ENCODE measurements around the gene ITPK1.

ITPK1 gene

GRCh38 chr14:93029417-93029816 lies 86.3 kb downstream of the ITPK1 start:
- H3K4me3 ChIP-seq (ENCODE audit: low read length) = no peak overlapping the region
- H3K4me1 ChIP-seq (ENCODE audit: insufficient read depth, low read length) = peaks cover 26% of the 10 kb centered on the region
- 92% methylated on average over 5 of the region's 5 CpGs for WGBS
- H3K36me3 ChIP-seq (ENCODE audit: insufficient read depth, low read length) = no peaks in the 10 kb centered on the region
- no peak overlapping the region for H3K9ac ChIP-seq (ENCODE audit: low read depth, low read length)
- no peaks in the 10 kb centered on the region for H3K27me3 ChIP-seq (ENCODE audit: insufficient read depth, low read length)
- no peaks in the 10 kb centered on the region for H3K9me3 ChIP-seq (ENCODE audit: insufficient read depth, low read depth, low read length)
- H3K27ac ChIP-seq (ENCODE audit: low read depth, low read length) = no peak overlapping the region

GRCh38 chr14:93028724-93029076 lies 87.0 kb downstream of the ITPK1 start:
- Histone ChIP-seq H3K9me3 (ENCODE audit: insufficient read depth, low read depth, low read length) (no peaks in the 10 kb centered on the region), H3K27me3 (ENCODE audit: insufficient read depth, low read length) (no peaks in the 10 kb centered on the region), H3K27ac (ENCODE audit: low read depth, low read length) (no peak overlapping the region), H3K36me3 (ENCODE audit: insufficient read depth, low read length) (no peaks in the 10 kb centered on the region), H3K9ac (ENCODE audit: low read depth, low read length) (no peak overlapping the region), H3K4me1 (ENCODE audit: insufficient read depth, low read length) (peaks cover 28% of the 10 kb centered on the region), H3K4me3 (ENCODE audit: low read length) (no peak overlapping the region)
- WGBS = 92% methylated on average over 9 of the region's 9 CpGs

GRCh38 chr14:93027810-93028723 lies 87.7 kb downstream of the ITPK1 start:
- Histone ChIP-seq H3K27me3 (ENCODE audit: insufficient read depth, low read length) (no peaks in the 10 kb centered on the region), H3K27ac (ENCODE audit: low read depth, low read length) (no peak overlapping the region), H3K36me3 (ENCODE audit: insufficient read depth, low read length) (no peaks in the 10 kb centered on the region), H3K9ac (ENCODE audit: low read depth, low read length) (no peak overlapping the region), H3K9me3 (ENCODE audit: insufficient read depth, low read depth, low read length) (no peaks in the 10 kb centered on the region), H3K4me1 (ENCODE audit: insufficient read depth, low read length) (peaks cover 21% of the 10 kb centered on the region), H3K4me3 (ENCODE audit: low read length) (no peak overlapping the region)
- WGBS = 94% methylated on average over 19 of the region's 19 CpGs

GRCh38 chr14:93026339-93026738 lies 89.4 kb downstream of the ITPK1 start:
- no peak overlapping the region for H3K4me3 ChIP-seq (ENCODE audit: low read length)
- 87% methylated on average over 7 of the region's 7 CpGs for WGBS
- H3K36me3 ChIP-seq (ENCODE audit: insufficient read depth, low read length) = no peaks in the 10 kb centered on the region
- H3K9ac ChIP-seq (ENCODE audit: low read depth, low read length) = no peak overlapping the region
- peaks cover 13% of the 10 kb centered on the region for H3K4me1 ChIP-seq (ENCODE audit: insufficient read depth, low read length)
- H3K9me3 ChIP-seq (ENCODE audit: insufficient read depth, low read depth, low read length) = no peaks in the 10 kb centered on the region
- H3K27ac ChIP-seq (ENCODE audit: low read depth, low read length) = no peak overlapping the region
- no peaks in the 10 kb centered on the region for H3K27me3 ChIP-seq (ENCODE audit: insufficient read depth, low read length)

DNA sequence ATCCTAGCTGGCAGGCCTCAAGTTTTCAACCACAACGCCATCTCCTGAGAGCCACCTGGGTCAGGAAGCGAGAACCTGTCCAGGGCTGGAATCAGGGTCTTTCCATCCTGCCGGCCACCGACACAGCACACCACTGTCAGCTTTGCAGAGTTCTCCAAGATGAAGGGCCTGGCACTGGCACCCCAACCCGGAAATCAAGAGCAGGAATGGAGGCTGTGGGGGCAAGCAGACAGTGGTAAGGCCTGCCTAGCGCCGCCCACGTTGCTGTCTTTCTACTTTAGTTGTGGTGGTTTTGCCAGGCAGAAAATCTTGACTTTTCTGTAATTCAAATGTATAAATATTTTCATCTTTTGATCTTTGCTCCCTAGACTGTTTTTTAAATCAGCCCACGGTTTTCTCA lies 90.7 kb downstream of the ITPK1 start:
- Histone ChIP-seq H3K4me1 (ENCODE audit: insufficient read depth, low read length) (peaks cover 16% of the 10 kb centered on the region), H3K9me3 (ENCODE audit: insufficient read depth, low read depth, low read length) (no peaks in the 10 kb centered on the region), H3K27ac (ENCODE audit: low read depth, low read length) (no peak overlapping the region), H3K4me3 (ENCODE audit: low read length) (no peak overlapping the region), H3K9ac (ENCODE audit: low read depth, low read length) (no peak overlapping the region), H3K27me3 (ENCODE audit: insufficient read depth, low read length) (no peaks in the 10 kb centered on the region), H3K36me3 (ENCODE audit: insufficient read depth, low read length) (no peaks in the 10 kb centered on the region)
- WGBS = 91% methylated on average over 9 of the region's 9 CpGs

DNA sequence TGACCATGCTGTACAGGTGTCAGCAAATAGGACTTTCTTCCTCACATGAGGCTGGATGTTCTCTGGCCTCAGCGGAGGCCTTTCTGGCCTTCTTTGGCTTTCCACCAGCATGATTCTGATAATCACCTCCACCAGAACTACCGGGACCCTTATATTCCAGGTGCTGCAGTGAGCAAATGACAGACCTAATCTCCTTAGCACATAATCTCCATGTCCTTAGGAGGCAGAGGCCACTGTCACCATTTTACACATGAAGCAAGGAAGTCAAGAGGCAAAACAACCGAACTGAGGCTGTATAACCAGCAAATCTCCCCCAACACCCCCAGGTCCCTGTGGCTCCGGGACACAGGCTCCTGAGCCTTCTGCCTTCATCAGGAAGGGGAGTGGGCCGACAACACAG lies 91.2 kb downstream of the ITPK1 start:
- Histone ChIP-seq H3K9ac (ENCODE audit: low read depth, low read length) (no peak overlapping the region), H3K27ac (ENCODE audit: low read depth, low read length) (no peak overlapping the region), H3K4me1 (ENCODE audit: insufficient read depth, low read length) (peaks cover 20% of the 10 kb centered on the region), H3K36me3 (ENCODE audit: insufficient read depth, low read length) (no peaks in the 10 kb centered on the region), H3K9me3 (ENCODE audit: insufficient read depth, low read depth, low read length) (no peaks in the 10 kb centered on the region), H3K27me3 (ENCODE audit: insufficient read depth, low read length) (no peaks in the 10 kb centered on the region), H3K4me3 (ENCODE audit: low read length) (no peak overlapping the region)
- 91% methylated on average over 5 of the region's 5 CpGs for WGBS

DNA sequence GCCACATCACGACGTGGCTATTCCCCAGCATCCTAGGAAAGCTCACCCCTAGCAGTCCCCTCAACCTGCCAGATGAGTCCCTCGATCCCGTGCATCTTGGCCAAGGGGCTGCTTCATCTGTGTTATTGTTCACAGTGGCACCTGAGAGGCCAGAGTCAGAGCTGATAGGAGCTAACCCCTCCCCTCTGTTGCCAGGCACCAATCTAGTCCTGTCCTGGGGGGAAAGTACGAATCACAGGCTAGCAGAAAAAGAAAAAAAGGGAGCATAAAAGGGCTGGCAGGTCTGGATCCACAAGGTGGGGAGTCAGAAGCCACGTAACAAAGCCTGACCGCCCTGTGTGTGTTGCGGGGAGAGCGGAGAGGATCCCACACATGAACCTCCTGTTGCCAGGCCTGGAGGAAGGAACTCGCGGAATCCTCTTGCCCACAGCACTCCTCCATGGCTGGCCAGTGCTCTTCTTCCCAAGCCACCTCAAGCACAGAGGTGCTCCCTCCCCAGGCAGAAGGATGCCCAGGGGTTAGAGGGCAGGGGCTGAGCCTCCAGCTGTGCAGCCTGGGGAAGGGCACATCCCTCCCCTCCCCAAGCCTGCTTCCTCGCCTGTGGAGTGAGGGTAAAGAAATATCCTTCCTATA lies 91.8 kb downstream of the ITPK1 start:
- Histone ChIP-seq H3K4me1 (ENCODE audit: insufficient read depth, low read length) (peaks cover 21% of the 10 kb centered on the region), H3K27ac (ENCODE audit: low read depth, low read length) (no peak overlapping the region), H3K9me3 (ENCODE audit: insufficient read depth, low read depth, low read length) (no peaks in the 10 kb centered on the region), H3K27me3 (ENCODE audit: insufficient read depth, low read length) (no peaks in the 10 kb centered on the region), H3K36me3 (ENCODE audit: insufficient read depth, low read length) (no peaks in the 10 kb centered on the region), H3K4me3 (ENCODE audit: low read length) (no peak overlapping the region), H3K9ac (ENCODE audit: low read depth, low read length) (no peak overlapping the region)
- WGBS = 85% methylated on average over 11 of the region's 12 CpGs

- H3K4me1 ChIP-seq (ENCODE audit: insufficient read depth, low read length) = peaks cover 26% of the 10 kb centered on the region
- no peak overlapping the region for H3K27ac ChIP-seq (ENCODE audit: low read depth, low read length)
- H3K9ac ChIP-seq (ENCODE audit: low read depth, low read length) = no peak overlapping the region
- no peaks in the 10 kb centered on the region for H3K27me3 ChIP-seq (ENCODE audit: insufficient read depth, low read length)
- no peaks in the 10 kb centered on the region for H3K9me3 ChIP-seq (ENCODE audit: insufficient read depth, low read depth, low read length)
- no peak overlapping the region for H3K4me3 ChIP-seq (ENCODE audit: low read length)
- no peaks in the 10 kb centered on the region for H3K36me3 ChIP-seq (ENCODE audit: insufficient read depth, low read length)
- 91% methylated on average over 5 of the region's 5 CpGs for WGBS
Observed at GRCh38 chr14:93023039-93023438, 92.7 kb downstream of the ITPK1 start.

DNA sequence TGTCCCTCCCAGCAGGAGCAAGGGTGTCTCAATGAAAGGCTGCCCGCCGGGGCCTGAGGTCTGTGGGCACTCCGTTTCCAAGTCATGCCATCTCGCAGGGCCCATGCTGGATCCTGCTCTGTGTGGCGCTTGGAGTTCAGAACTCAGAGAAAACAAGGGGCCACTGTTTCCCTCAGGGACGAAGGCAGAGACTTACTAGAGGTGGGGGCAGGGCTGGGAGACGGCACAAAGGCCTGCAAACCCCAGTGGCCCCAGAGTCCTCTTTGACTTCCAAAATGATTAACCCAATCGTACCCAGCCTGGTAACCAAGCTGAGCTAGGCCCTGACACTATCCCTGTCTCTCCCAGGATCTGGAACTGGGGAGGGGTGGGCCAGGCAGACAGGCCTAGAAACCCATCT lies 95.8 kb downstream of the ITPK1 start:
- peaks cover 2% of the 10 kb centered on the region; the same call in 1 of the 2 replicates for H3K36me3 ChIP-seq (ENCODE audit: insufficient read depth, low read length)
- WGBS = 71% methylated on average over 8 of the region's 8 CpGs
- H3K9me3 ChIP-seq (ENCODE audit: insufficient read depth, low read depth, low read length) = no peaks in the 10 kb centered on the region
- H3K9ac ChIP-seq (ENCODE audit: low read depth, low read length) = no peak overlapping the region
- H3K4me3 ChIP-seq (ENCODE audit: low read length) = no peak overlapping the region
- no peak overlapping the region for H3K27ac ChIP-seq (ENCODE audit: low read depth, low read length)
- H3K27me3 ChIP-seq (ENCODE audit: insufficient read depth, low read length) = no peaks in the 10 kb centered on the region
- peaks cover 22% of the 10 kb centered on the region for H3K4me1 ChIP-seq (ENCODE audit: insufficient read depth, low read length)

GRCh38 chr14:93019367-93019843 lies 96.3 kb downstream of the ITPK1 start:
- no peaks in the 10 kb centered on the region for H3K27me3 ChIP-seq (ENCODE audit: insufficient read depth, low read length)
- peaks cover 22% of the 10 kb centered on the region for H3K4me1 ChIP-seq (ENCODE audit: insufficient read depth, low read length)
- no peaks in the 10 kb centered on the region for H3K9me3 ChIP-seq (ENCODE audit: insufficient read depth, low read depth, low read length)
- WGBS = 91% methylated on average over 14 of the region's 14 CpGs
- H3K27ac ChIP-seq (ENCODE audit: low read depth, low read length) = no peak overlapping the region
- peaks cover 2% of the 10 kb centered on the region; the same call in 1 of the 2 replicates for H3K36me3 ChIP-seq (ENCODE audit: insufficient read depth, low read length)
- H3K9ac ChIP-seq (ENCODE audit: low read depth, low read length) = no peak overlapping the region
- H3K4me3 ChIP-seq (ENCODE audit: low read length) = no peak overlapping the region

- H3K4me1 ChIP-seq (ENCODE audit: insufficient read depth, low read length) = peaks cover 18% of the 10 kb centered on the region
- H3K36me3 ChIP-seq (ENCODE audit: insufficient read depth, low read length) = peaks cover 2% of the 10 kb centered on the region; the same call in 1 of the 2 replicates
- no peak overlapping the region for H3K27ac ChIP-seq (ENCODE audit: low read depth, low read length)
- no peak overlapping the region for H3K4me3 ChIP-seq (ENCODE audit: low read length)
- 89% methylated on average over 8 of the region's 8 CpGs for WGBS
- H3K9me3 ChIP-seq (ENCODE audit: insufficient read depth, low read depth, low read length) = no peaks in the 10 kb centered on the region
- no peaks in the 10 kb centered on the region for H3K27me3 ChIP-seq (ENCODE audit: insufficient read depth, low read length)
- H3K9ac ChIP-seq (ENCODE audit: low read depth, low read length) = no peak overlapping the region
Observed at GRCh38 chr14:93018366-93018765, 97.4 kb downstream of the ITPK1 start.
